Endothelial cell of umbilical vein (primary cell): ENCODE results near the gene CD86. TPM values are rescaled to one million over a fixed set of nuclear protein-coding genes. Genes with fewer than 3 reads are reported as not detected.

Experiments used
- BruUV-seq: library from RNA; stranded (reverse); fragments of 400-500 nt; replicated peaks from 2 replicates; lab custom pipeline; 2021; lab: Mats Ljungman, UMichigan
- CTCF ChIA-PET: fragments of 300-600, 350-600 bp; sonication (Branson Sonifier 250); formaldehyde crosslinking; loops from one replicate; lab custom pipeline; 2021; ENCODE audit warnings: antibody characterized with exemption, inconsistent platforms; lab: Charles Lee
- POLR2A ChIA-PET: fragments of 300-600, 350-600 bp; sonication (Branson Sonifier 250); formaldehyde crosslinking; loops from one replicate; lab custom pipeline; 2021; ENCODE audit warnings: antibody characterized with exemption, inconsistent platforms; lab: Charles Lee
- DNase-seq: peaks from one replicate; pipeline ENCODE4 v3.0.0-alpha.2; 2011; ENCODE audit warnings: low read depth, low spot score
- FAIRE-seq: peaks from 2 replicates; lab custom pipeline; 2011; peaks lifted over from hg19 to GRCh38; lab: Jason Lieb, UNC
- H2AFZ ChIP-seq: 2 replicates; pipeline ENCODE4 v1.6.0; 2012; ENCODE audit warnings: low read depth, low read length, control low read depth, inconsistent platforms
- H3K27ac ChIP-seq: 2 replicates; pipeline ENCODE4 v1.5.1; 2011; ENCODE audit warnings: low read depth, mild to moderate bottlenecking, control low read depth, low read length, moderate library complexity; ENCODE audit not compliant: insufficient read depth
- H3K27me3 ChIP-seq, 2 experiments: 2 replicates each; pipeline versions ENCODE4 v1.6.0 to v1.6.1; 2011; ENCODE audit warnings: low read length in 2 of 2, mixed read lengths in 1 of 2; ENCODE audit not compliant: control insufficient read depth in 2 of 2, insufficient read depth in 2 of 2
- H3K36me3 ChIP-seq, 2 experiments: 2 replicates in 1 of 2; 3 replicates in 1 of 2; pipeline ENCODE4 v1.5.1; 2011; ENCODE audit warnings: low read length in 2 of 2, mild to moderate bottlenecking in 1 of 2, moderate library complexity in 1 of 2; ENCODE audit not compliant: control insufficient read depth in 2 of 2, insufficient read depth in 2 of 2; ENCODE audit errors: extremely low read depth in 1 of 2
- H3K4me1 ChIP-seq: 3 replicates; pipeline ENCODE4 v1.5.1; 2011; ENCODE audit warnings: mild to moderate bottlenecking, low read length; ENCODE audit not compliant: control insufficient read depth, insufficient read depth; ENCODE audit errors: extremely low read depth
- H3K4me2 ChIP-seq: 2 replicates; pipeline ENCODE4 v1.6.1; 2011; ENCODE audit warnings: low read length, control low read depth, mixed read lengths; ENCODE audit not compliant: insufficient read depth
- H3K4me3 ChIP-seq, 3 experiments: fragments of 200-600 bp in 1 of 3; sonication (generic), shearing (Covaris generic) in 1 of 3; replicated peaks in 1 of 3; 2 replicates each; pipeline ENCODE4 v1.5.1; 2011 to 2016; ENCODE audit warnings: control low read depth in 3 of 3, low read length in 3 of 3, mild to moderate bottlenecking in 2 of 3, inconsistent platforms in 1 of 3, low read depth in 1 of 3, moderate library complexity in 1 of 3; ENCODE audit not compliant: insufficient read depth in 1 of 3
- H3K79me2 ChIP-seq: 2 replicates; pipeline ENCODE4 v1.6.0; 2012; ENCODE audit warnings: low read length, inconsistent platforms; ENCODE audit not compliant: control insufficient read depth, insufficient read depth
- H3K9ac ChIP-seq: replicated peaks from 2 replicates; pipeline ENCODE3; 2011; ENCODE audit warnings: low read length, control low read depth; ENCODE audit not compliant: insufficient read depth; ENCODE audit errors: extremely low read depth
- H3K9me1 ChIP-seq: replicated peaks from 3 replicates; pipeline ENCODE4 v1.6.0; 2011; ENCODE audit warnings: mild to moderate bottlenecking, low read length; ENCODE audit not compliant: control insufficient read depth, insufficient read depth; ENCODE audit errors: extremely low read depth
- H3K9me3 ChIP-seq: replicated peaks from 2 replicates; pipeline ENCODE4 v1.5.1; 2012; ENCODE audit warnings: low read length, inconsistent platforms; ENCODE audit not compliant: control insufficient read depth, insufficient read depth
- H4K20me1 ChIP-seq: replicated peaks from 2 replicates; pipeline ENCODE3; 2011; ENCODE audit warnings: mild to moderate bottlenecking, low read length; ENCODE audit not compliant: control insufficient read depth, insufficient read depth; ENCODE audit errors: extremely low read depth
- CTCF ChIP-seq, 2 donors: IDR thresholded peaks; 1 replicate in 1 of 2; 2 replicates in 1 of 2; pipeline ENCODE4 v1.5.1; 2011; ENCODE audit warnings: low read length in 2 of 2, mild to moderate bottlenecking in 2 of 2, moderate library complexity in 2 of 2, control low read depth in 1 of 2, inconsistent platforms in 1 of 2, low read depth in 1 of 2; ENCODE audit not compliant: insufficient read depth in 1 of 2; ENCODE audit errors: extremely low read depth in 1 of 2
- EZH2 ChIP-seq: IDR thresholded peaks from 2 replicates; pipeline ENCODE4 v1.6.1; 2012; ENCODE audit warnings: borderline replicate concordance, low read depth, mild to moderate bottlenecking, moderate library complexity, low read length, inconsistent platforms; ENCODE audit not compliant: severe bottlenecking
- FOS ChIP-seq: IDR thresholded peaks from 2 replicates; pipeline ENCODE4 v1.6.1; 2011; ENCODE audit warnings: mild to moderate bottlenecking, low read length, moderate library complexity, borderline replicate concordance; ENCODE audit not compliant: insufficient read depth
- GATA2 ChIP-seq: IDR thresholded peaks from 2 replicates; pipeline ENCODE4 v1.7.0; 2011; ENCODE audit warnings: low read depth, mild to moderate bottlenecking, moderate library complexity, mixed read lengths, low read length; ENCODE audit not compliant: insufficient read length, insufficient read depth
- JUN ChIP-seq: IDR thresholded peaks from 2 replicates; pipeline ENCODE4 v1.6.1; 2011; ENCODE audit warnings: borderline replicate concordance, low read depth; ENCODE audit not compliant: insufficient read length, insufficient read depth
- MYC ChIP-seq: IDR thresholded peaks from one replicate; pipeline ENCODE4 v1.6.1; 2011; ENCODE audit warnings: mild to moderate bottlenecking, low read depth, low read length
- POLR2A ChIP-seq: IDR thresholded peaks from 2 replicates; pipeline ENCODE4 v1.6.1; 2012; ENCODE audit warnings: low read depth, mild to moderate bottlenecking, control low read depth, low read length
- POLR2AphosphoS5 ChIP-seq: IDR thresholded peaks from 2 replicates; pipeline ENCODE4 v1.6.1; 2012; ENCODE audit warnings: low read depth, mild to moderate bottlenecking, control low read depth, low read length, moderate library complexity; ENCODE audit not compliant: insufficient read depth
- dilution Hi-C: fragments of 300-500 bp; cut with MboI; formaldehyde crosslinking; loops from one replicate; pipeline ENCODE4 v1.15.0; 2019; ENCODE audit warnings: low sequenced_read_pairs; ENCODE audit not compliant: extremely low pct_ligation_motif_present
- intact Hi-C: fragments of 100-400 bp; cut with micrococcal nuclease; formaldehyde crosslinking; loops from one replicate; pipeline ENCODE4 v1.10.0; 2022
- polyA plus RNA-seq, 4 experiments: library from polyadenylated mRNA; depleted of rRNA in 3 of 4; stranded (reverse) in 3 of 4; unstranded in 1 of 4; fragments of >200 nt; gene quantifications; 2 replicates each; pipeline versions ENCODE4 v1.2.1 to v1.2.3, GENCODE V29; 2011 to 2012; ENCODE audit warnings: missing spikeins in 1 of 4
- total RNA-seq: library from RNA; stranded (reverse); gene quantifications from 2 replicates; pipeline ENCODE4 v1.2.3, GENCODE V29; 2021
- TF ChIP-seq, protein P1 (sequence below): IDR thresholded peaks from 2 replicates; pipeline ENCODE4 v1.6.1; 2011; ENCODE audit not compliant: insufficient read depth, insufficient read length

The CD86 gene
- total and polyA plus RNA-seq, 2 donors (not counting 3 experiments of a cell fraction or from before 2014, with no cell fraction given) = not detected

- H3K9ac ChIP-seq = no peak overlapping the region
- H3K9me3 ChIP-seq = no peaks in the 10 kb centered on the region
- BruUV-seq = no TSS peak
- H3K27ac ChIP-seq = no peak overlapping the region
- no peaks in the 10 kb centered on the region for H3K79me2 ChIP-seq
- ChIA-PET CTCF (interaction anchor here (0.7 to 4.1 kb wide), 18 partner anchors 11 to 1459 kb away, joined by 3 to 70 read pairs (median 4); partner anchors contain the start of gene POLQ), POLR2A (no interaction called here)
- intact Hi-C loops = loop anchor here (1.0 to 10.0 kb wide), 4 partner anchors 157 to 574 kb away; partner anchors contain the start of genes FAM162A and MIX23
- H3K4me1 ChIP-seq = no peaks in the 10 kb centered on the region
- no peak overlapping the region for H3K4me3 ChIP-seq
- H3K27me3 ChIP-seq = peaks cover 9 to 11% of the 10 kb centered on the region in 2 experiments
- DNase-seq = no peak
- H4K20me1 ChIP-seq = no peaks in the 10 kb centered on the region
- no peak for FAIRE-seq
- dilution Hi-C loops = no loop called here
- no peak overlapping the region for H3K4me2 ChIP-seq
- H3K9me1 ChIP-seq = no peaks in the 10 kb centered on the region
- H2AFZ ChIP-seq = no peak overlapping the region
- H3K36me3 ChIP-seq = no peaks in the 10 kb centered on the region
- TF ChIP-seq GATA2 (no peak), FOS (no peak), JUN (no peak), CTCF (IDR thresholded peaks at IDR 0.05; ENCODE audit: extremely low read depth in 1 of 2, insufficient read depth in 1 of 2, low read depth in 1 of 2, low read length in 2 of 2) (no peak), POLR2AphosphoS5 (no peak), MYC (no peak), POLR2A (no peak), EZH2 (no peak)
- TF ChIP-seq, protein P1, sequence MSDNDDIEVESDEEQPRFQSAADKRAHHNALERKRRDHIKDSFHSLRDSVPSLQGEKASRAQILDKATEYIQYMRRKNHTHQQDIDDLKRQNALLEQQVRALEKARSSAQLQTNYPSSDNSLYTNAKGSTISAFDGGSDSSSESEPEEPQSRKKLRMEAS = no peak
These were observed 45.7 kb downstream of the CD86 start for GRCh38 chr3:122100591-122101463.
